Smooth muscle cell of the pulmonary artery (primary cell): Measurements from ENCODE around the gene TPD52L2. TPM values are rescaled to one million over a fixed set of nuclear protein-coding genes. Genes with fewer than 3 reads are reported as not detected.

ENCODE experiments used
- total RNA-seq: library from RNA; depleted of rRNA; stranded (reverse); fragments of >200 nt; gene quantifications from 2 replicates; pipeline ENCODE4 v1.2.3, GENCODE V29; 2014

TPD52L2 gene
- total RNA-seq = 130 and 135 TPM in 2 replicates

GRCh38 chr20:63864978-63865640 is at the start of gene TPD52L2:
Gene TPD52L2, plus strand, starts transcription at chr20:63865270. Its CDS starts 96 bp downstream, at chr20:63865366.

GRCh38 chr20:63830841-63831588 is 34.1 kb upstream of the TPD52L2 start, which contains the start of gene ZBTB46:
Gene ZBTB46, minus strand, starts transcription at chr20:63831264. Its CDS starts 40,507 bp downstream, at chr20:63790757.

GRCh38 chr20:63861365-63861934 is 3.6 kb upstream of the TPD52L2 start, which contains the start of gene ABHD16B:
Gene ABHD16B, plus strand, starts transcription at chr20:63861498. Its CDS starts 43 bp downstream, at chr20:63861541.

GRCh38 chr20:63894358-63895201 is 29.5 kb downstream of the TPD52L2 start, which contains the start of gene DNAJC5:
Gene DNAJC5, plus strand, starts transcription at chr20:63895126. Its CDS starts 33,220 bp downstream, at chr20:63928346.

Other genes with a start within 250 kb of the TPD52L2 start
- gene GMEB2, start 238.2 kb upstream of the TPD52L2 start, total RNA-seq = 11.6 and 12.7 TPM in 2 replicates
- 5.2 and 20.7 TPM in 2 replicates for gene STMN3, start 211.8 kb upstream of the TPD52L2 start, total RNA-seq
- gene RTEL1, start 207.0 kb upstream of the TPD52L2 start, total RNA-seq = 11.9 and 22.5 TPM in 2 replicates
- gene TNFRSF6B, start 168.6 kb upstream of the TPD52L2 start, total RNA-seq = 0.98 and 21.2 TPM in 2 replicates
- gene ARFRP1, start 157.3 kb upstream of the TPD52L2 start, total RNA-seq = 37.9 and 42.8 TPM in 2 replicates
- 12.3 and 17.9 TPM in 2 replicates for gene ZGPAT, start 157.2 kb upstream of the TPD52L2 start, total RNA-seq
- 3.1 and 5.2 TPM in 2 replicates for gene LIME1, start 128.6 kb upstream of the TPD52L2 start, total RNA-seq
- gene SLC2A4RG, start 125.5 kb upstream of the TPD52L2 start, total RNA-seq = 20.9 and 27.9 TPM in 2 replicates
- gene ZBTB46, start 34.0 kb upstream of the TPD52L2 start, total RNA-seq = 2.7 and 4.3 TPM in 2 replicates
- gene ABHD16B, start 3.8 kb upstream of the TPD52L2 start, total RNA-seq = not detected in 2 replicates
- 75.9 and 96.0 TPM in 2 replicates for gene DNAJC5, start 29.9 kb downstream of the TPD52L2 start, total RNA-seq
- gene UCKL1, start 91.1 kb downstream of the TPD52L2 start, total RNA-seq = 22.9 and 33.0 TPM in 2 replicates
- gene ZNF512B, start 104.7 kb downstream of the TPD52L2 start, total RNA-seq = 11.9 and 15.3 TPM in 2 replicates
- 2.3 and 3.6 TPM in 2 replicates for gene SAMD10, start 114.4 kb downstream of the TPD52L2 start, total RNA-seq
- 55.1 and 63.7 TPM in 2 replicates for gene PRPF6, start 115.9 kb downstream of the TPD52L2 start, total RNA-seq
- 0.65 and 0.76 TPM in 2 replicates for gene C20orf204, start 170.9 kb downstream of the TPD52L2 start, total RNA-seq
- 0.07 TPM in 2 replicates for gene SOX18, start 184.4 kb downstream of the TPD52L2 start, total RNA-seq
- gene TCEA2, start 197.9 kb downstream of the TPD52L2 start, total RNA-seq = 27.9 and 34.3 TPM in 2 replicates
- 7.7 and 14.5 TPM in 2 replicates for gene RGS19, start 214.2 kb downstream of the TPD52L2 start, total RNA-seq
- 2.3 and 2.4 TPM in 2 replicates for gene OPRL1, start 214.8 kb downstream of the TPD52L2 start, total RNA-seq
- gene LKAAEAR1, start 219.1 kb downstream of the TPD52L2 start, total RNA-seq = not detected in 2 replicates
- not detected in 2 replicates for gene NPBWR2, start 242.3 kb downstream of the TPD52L2 start, total RNA-seq